SK-N-MC (cell line): ENCODE data around the gene PDPR.
"Not testable (repeated sequence)": the region's sequence is repeated elsewhere in the genome, so short reads cannot be mapped to it uniquely, and the experiment has no call there.

Experiments
- DNase-seq: peaks from one replicate; pipeline ENCODE4 v3.0.0-alpha.2; 2011; ENCODE audit warnings: low read depth, low spot score
- H3K27ac ChIP-seq: fragments of 200-600 bp; sonication (generic); 2 replicates; pipeline ENCODE4 v1.5.1; 2016; ENCODE audit warnings: mixed run types
- H3K36me3 ChIP-seq: fragments of 200-600 bp; sonication (generic); 2 replicates; pipeline ENCODE4 v1.6.1; 2017; ENCODE audit warnings: antibody characterized with exemption, low read length, mixed read lengths; ENCODE audit not compliant: insufficient read depth
- H3K4me3 ChIP-seq: fragments of 200-600 bp; sonication (generic); 2 replicates; pipeline ENCODE4 v1.5.1; 2016
- H3K9ac ChIP-seq: fragments of 200-600 bp; sonication (generic); 2 replicates; pipeline ENCODE4 v1.8.0; 2017; ENCODE audit warnings: mixed run types, mixed read lengths; ENCODE audit not compliant: insufficient read length
- H3K9me3 ChIP-seq: fragments of 200-600 bp; sonication (generic); 2 replicates; pipeline ENCODE4 v1.6.1; 2017; ENCODE audit warnings: low read depth, mild to moderate bottlenecking, antibody characterized with exemption, low read length, moderate library complexity, mixed read lengths

The PDPR gene

GRCh38 chr16:70187858-70188607 is 73.9 kb downstream of the PDPR start:
- DNase-seq, H3K36me3 ChIP-seq, H3K4me3 ChIP-seq, H3K9ac ChIP-seq, H3K27ac ChIP-seq, H3K9me3 ChIP-seq: not testable (repeated sequence)

GRCh38 chr16:70188608-70188915 is 74.4 kb downstream of the PDPR start:
- H3K9ac ChIP-seq, H3K4me3 ChIP-seq, H3K9me3 ChIP-seq: not testable (repeated sequence)

DNA sequence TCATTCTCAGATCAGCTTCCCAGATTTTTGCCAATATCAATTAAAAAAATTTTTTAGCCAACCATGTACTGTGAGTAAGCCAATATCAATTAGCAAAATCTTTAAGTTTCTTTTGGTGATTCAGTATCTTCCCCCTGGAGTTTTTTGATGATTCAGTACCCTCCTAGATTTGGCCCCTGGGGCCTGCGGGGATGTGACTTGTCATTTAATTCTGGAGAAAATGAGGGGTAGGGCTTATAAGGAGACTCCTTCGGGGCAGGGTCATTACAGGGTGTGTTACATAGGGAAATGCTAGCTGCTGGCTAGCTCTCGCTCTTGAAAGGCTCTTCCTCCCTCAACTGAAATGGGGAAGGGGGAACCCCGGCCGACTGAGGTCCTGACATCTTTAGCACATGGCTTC is 76.4 kb downstream of the PDPR start:
- H3K27ac ChIP-seq, H3K9ac ChIP-seq, H3K36me3 ChIP-seq, H3K4me3 ChIP-seq, H3K9me3 ChIP-seq, DNase-seq: not testable (repeated sequence)

More at GRCh38 chr16:70188608-70188915, 74.4 kb downstream of the PDPR start:
- DNase-seq, H3K27ac ChIP-seq, H3K36me3 ChIP-seq: not testable (repeated sequence)

DNA sequence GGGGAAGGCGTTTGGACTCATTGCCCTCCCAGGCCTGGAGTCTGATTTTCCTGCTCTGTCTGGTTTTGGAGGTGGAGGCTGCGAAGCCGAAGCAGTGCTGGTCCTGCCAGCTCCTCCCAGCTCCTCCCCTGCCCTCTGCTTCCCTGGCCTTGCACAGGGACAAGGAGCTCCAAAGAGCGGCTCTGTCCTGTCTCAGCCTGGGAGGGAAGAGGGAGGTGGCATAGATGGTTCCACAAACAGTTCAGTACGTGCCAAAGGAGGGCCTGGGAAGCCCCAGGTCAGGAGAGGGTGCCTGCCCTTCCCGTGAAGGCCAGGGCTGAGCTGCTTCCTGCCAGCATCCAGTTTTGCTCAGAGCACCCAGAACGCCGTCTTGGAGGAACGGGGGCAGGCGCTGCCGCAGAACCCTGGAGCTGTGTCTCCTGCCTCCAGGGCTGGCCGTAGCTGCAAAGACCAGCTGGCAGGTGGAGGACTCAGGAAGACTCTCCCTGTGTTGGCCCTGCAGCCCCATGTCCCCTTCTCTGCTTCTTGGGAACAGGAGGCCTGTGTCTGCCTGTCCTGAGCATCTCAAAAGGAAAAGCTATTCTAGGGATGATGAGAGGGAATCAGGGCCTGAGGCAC is 82.7 kb downstream of the PDPR start:
- not testable (repeated sequence) for H3K36me3 ChIP-seq, H3K27ac ChIP-seq, H3K9me3 ChIP-seq, DNase-seq, H3K9ac ChIP-seq, H3K4me3 ChIP-seq

- H3K9ac ChIP-seq, H3K36me3 ChIP-seq, H3K4me3 ChIP-seq, DNase-seq, H3K9me3 ChIP-seq, H3K27ac ChIP-seq: not testable (repeated sequence)
Observed at GRCh38 chr16:70197611-70198010, 83.5 kb downstream of the PDPR start.

- not testable (repeated sequence) for H3K4me3 ChIP-seq, H3K27ac ChIP-seq, H3K36me3 ChIP-seq, DNase-seq, H3K9ac ChIP-seq, H3K9me3 ChIP-seq
Observed at GRCh38 chr16:70198230-70198629, 84.1 kb downstream of the PDPR start.

- DNase-seq, H3K36me3 ChIP-seq, H3K9me3 ChIP-seq, H3K27ac ChIP-seq, H3K4me3 ChIP-seq, H3K9ac ChIP-seq: not testable (repeated sequence)
Observed at GRCh38 chr16:70198666-70199065, 84.5 kb downstream of the PDPR start.

GRCh38 chr16:70199170-70199569 is 85.0 kb downstream of the PDPR start:
- not testable (repeated sequence) for H3K36me3 ChIP-seq, H3K9me3 ChIP-seq, DNase-seq, H3K9ac ChIP-seq, H3K27ac ChIP-seq, H3K4me3 ChIP-seq

DNA sequence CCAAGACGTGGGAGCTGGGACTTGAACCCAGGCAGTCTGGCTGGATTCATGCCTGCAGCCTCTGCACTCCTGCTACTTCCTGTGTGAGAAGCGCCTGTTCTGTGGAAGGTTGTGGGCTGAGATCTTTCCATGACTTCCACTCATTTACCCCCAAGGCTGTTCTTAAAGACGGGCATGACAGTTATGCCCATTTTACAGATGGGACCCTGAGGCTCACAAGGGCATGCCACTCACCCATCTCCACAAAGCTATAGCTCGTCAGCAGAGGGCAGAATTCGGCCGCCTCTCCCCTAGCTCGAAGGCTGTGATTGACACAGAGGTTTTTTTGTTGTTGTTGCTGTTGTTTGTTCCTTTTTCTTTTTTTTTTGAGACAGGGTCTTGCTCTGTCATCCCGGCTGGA is 85.9 kb downstream of the PDPR start:
- H3K36me3 ChIP-seq, H3K27ac ChIP-seq, DNase-seq, H3K9ac ChIP-seq, H3K4me3 ChIP-seq, H3K9me3 ChIP-seq: not testable (repeated sequence)

DNA sequence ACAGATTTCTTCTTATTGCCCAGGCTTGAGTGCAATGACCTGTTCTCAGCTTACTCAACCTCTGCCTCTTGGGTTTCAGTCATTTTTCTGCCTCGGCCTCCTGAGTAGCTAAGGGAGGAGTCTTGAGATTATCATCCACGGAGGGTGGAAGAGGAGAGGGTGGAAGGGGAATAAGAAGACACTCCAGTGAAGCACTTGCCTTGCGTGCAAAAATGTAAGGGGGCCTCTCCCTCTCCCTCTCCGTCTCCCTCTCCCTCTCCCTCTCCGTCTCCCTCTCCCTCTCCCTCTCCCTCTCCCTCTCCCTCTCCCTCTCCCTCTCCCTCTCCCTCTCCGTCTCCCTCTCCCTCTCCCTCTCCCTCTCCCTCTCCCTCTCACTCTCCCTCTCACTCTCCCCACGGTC is 89.4 kb downstream of the PDPR start:
- not testable (repeated sequence) for H3K4me3 ChIP-seq, DNase-seq, H3K36me3 ChIP-seq, H3K27ac ChIP-seq, H3K9ac ChIP-seq, H3K9me3 ChIP-seq

- not testable (repeated sequence) for H3K9ac ChIP-seq, H3K9me3 ChIP-seq, H3K36me3 ChIP-seq, H3K27ac ChIP-seq, DNase-seq, H3K4me3 ChIP-seq
Observed at GRCh38 chr16:70204010-70204409, 89.9 kb downstream of the PDPR start.

GRCh38 chr16:70204668-70205405 is 90.7 kb downstream of the PDPR start:
- not testable (repeated sequence) for DNase-seq, H3K36me3 ChIP-seq, H3K4me3 ChIP-seq, H3K9ac ChIP-seq, H3K9me3 ChIP-seq, H3K27ac ChIP-seq

DNA sequence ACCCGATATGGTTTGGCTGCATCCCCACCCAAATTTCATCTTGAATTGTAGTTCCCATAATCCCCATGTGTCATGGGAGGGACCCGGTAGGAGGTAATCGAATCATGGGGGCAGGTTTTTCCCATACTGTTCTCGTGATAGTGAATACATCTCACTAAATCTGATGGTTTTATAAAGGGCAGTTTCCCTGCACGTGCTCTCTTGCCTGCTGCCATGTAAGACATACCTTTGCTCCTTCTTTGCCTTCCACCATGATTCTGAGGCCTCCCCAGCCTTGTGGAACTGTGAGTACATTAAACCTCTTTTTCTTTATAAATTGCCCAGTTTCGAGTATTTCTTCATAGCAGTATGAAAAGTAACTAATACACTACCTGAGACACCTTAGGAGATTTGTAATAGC is 92.2 kb downstream of the PDPR start:
- H3K9ac ChIP-seq, DNase-seq, H3K36me3 ChIP-seq, H3K27ac ChIP-seq, H3K9me3 ChIP-seq, H3K4me3 ChIP-seq: not testable (repeated sequence)
